IPS-NIHi11 (cell line): ENCODE results near the gene PYGL.
"Not testable (repeated sequence)": the region's sequence is repeated elsewhere in the genome, so short reads cannot be mapped to it uniquely, and the experiment has no call there.

Experiments
- DNase-seq: peaks from one replicate; pipeline ENCODE4 v3.0.0; 2012; ENCODE audit warnings: mixed read lengths, low spot score

Gene PYGL

GRCh38 chr14:50943943-50944646, at the start of gene PYGL:
PYGL (minus strand) TSS chr14:50944483; CDS start chr14:50944403, 80 bp downstream.
- peak; percentile 90 for DNase-seq

DNA sequence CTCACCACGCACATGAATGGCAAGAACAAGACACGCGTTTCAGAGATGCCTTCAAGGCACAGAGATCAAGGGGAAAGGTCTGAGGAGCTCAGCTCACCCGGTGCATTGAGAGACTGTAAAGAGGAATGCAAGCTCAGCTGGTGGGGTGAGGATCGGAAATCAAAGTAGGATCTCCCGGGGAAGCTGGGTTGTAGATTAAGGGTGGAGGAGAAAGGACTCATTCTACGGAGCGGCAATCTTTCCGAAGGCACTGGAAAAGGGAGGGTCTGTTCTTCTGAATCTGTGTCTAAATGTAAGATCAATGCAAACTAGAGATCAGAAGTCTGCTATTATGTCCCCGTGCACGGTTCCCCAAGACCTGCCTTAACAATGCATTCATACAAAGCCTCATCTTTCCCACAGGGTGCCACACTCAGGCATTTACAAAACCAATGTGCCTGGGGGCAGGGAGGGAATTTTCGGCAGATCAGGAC, 41.6 kb upstream of the PYGL start:
- DNase-seq, result peak; percentile 23

DNA sequence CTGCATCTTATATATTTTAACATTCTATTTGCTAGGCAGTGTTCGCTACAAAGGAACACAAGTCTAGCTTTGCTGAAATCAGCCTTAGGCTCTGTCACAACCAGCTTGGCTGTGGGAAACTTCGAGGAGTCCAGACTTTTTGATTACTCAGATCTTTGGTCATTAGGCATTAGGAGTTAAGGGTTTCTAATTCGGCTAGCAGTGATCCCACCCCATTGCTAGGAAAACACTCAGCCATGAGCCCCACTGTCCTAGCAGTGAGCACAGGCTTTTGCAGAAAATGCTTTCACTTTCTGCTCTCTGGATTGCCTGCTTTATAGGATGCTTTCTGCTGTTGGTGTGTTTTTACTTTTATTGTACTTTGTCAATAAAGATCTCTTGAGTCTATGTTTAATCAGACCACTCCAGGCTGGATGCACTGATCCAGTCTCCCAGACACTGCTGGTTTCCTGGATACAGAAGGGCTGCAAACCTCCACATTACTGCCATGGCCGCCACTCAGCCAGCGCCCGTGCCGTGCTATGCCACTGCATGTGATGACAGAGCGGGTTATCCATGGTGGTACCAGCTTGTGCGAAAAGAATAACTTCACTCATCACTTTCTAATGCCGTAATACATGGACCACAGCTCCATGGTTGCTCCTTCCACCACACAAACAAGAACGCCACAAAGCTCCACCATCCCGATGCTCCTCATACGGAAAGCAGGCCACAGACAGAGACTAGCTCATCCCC, 41.0 kb upstream of the PYGL start:
- no peak for DNase-seq

- no peak for DNase-seq
These were observed 39.9 kb upstream of the PYGL start for GRCh38 chr14:50984036-50984710.

GRCh38 chr14:50979941-50980850, 35.9 kb upstream of the PYGL start:
- DNase-seq, result no peak

- DNase-seq, result no peak
These were observed 34.6 kb upstream of the PYGL start for GRCh38 chr14:50978888-50979287.

DNA sequence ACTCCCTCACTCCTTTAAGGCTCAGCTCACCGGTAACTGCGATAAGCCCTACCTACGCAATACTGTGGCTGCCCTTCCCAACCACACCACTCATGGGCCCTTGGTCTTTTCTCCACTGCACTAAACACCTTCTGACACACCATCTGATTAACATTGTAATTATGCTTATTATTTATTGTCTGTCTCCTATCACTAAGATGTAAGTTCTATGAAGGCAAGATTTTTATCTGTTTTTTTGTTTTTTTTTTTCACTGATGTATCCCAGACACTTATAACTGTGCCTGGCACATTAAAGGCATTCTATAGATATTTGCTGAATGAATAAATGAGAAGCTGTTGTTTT, 34.2 kb upstream of the PYGL start:
- no peak for DNase-seq

DNA sequence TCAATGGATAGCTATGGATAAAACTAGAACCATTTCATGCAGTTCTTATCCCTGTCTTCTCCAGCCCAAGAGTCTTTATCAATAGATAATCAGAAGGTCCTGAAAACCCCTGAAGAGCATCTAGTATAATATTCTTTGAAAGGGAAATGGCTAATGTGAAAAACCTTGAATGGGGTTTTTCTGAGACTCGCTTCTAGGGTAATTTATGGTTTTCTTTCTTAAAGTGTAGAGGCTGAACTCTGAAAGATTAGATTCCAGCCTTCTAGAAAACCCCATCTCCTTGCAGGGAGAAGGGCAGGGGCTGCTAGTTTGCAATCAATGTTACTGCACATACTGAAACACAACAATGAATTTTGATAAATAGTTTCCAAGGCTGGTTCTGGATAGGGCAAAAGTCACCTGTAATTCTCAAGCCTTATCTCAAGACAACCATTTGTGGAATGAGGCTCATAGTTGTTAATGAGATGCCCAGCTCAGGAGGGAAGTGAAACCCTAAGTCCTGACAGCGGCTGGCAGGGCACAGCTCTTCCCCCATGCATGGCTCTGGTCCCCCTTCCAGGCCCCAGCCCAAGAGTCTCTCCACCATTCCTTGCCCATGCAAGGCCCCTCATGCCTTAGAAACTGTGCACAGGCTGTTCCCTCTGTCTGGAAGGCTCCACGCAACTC, 33.7 kb upstream of the PYGL start:
- no peak for DNase-seq

GRCh38 chr14:50974118-50974517, 29.8 kb upstream of the PYGL start:
- DNase-seq, result no peak

- DNase-seq, result peak; percentile 14
These were observed 28.5 kb upstream of the PYGL start for GRCh38 chr14:50972734-50973133.

- DNase-seq, result no peak
These were observed 26.9 kb upstream of the PYGL start for GRCh38 chr14:50970886-50971781.

GRCh38 chr14:50967790-50968189, 23.5 kb upstream of the PYGL start:
- no peak for DNase-seq

DNA sequence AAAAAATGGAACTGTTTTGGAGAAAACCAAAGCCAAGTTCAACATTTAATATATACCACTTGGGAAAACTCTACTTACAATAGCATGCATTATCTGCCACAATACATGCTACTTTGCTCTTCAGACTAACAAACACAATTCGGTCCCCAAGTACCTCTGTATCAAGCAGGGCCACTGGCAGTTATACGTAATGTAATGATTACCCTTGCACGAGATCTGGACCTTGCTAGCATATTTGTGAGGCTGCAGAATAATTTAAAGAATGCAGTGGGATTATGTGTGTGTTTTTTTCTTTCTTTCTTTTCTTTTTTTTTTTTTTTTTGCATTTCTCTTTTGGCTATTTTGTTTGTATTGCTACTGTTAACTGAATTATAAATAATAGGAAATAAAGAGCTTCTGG, 22.8 kb upstream of the PYGL start:
- no peak for DNase-seq

DNA sequence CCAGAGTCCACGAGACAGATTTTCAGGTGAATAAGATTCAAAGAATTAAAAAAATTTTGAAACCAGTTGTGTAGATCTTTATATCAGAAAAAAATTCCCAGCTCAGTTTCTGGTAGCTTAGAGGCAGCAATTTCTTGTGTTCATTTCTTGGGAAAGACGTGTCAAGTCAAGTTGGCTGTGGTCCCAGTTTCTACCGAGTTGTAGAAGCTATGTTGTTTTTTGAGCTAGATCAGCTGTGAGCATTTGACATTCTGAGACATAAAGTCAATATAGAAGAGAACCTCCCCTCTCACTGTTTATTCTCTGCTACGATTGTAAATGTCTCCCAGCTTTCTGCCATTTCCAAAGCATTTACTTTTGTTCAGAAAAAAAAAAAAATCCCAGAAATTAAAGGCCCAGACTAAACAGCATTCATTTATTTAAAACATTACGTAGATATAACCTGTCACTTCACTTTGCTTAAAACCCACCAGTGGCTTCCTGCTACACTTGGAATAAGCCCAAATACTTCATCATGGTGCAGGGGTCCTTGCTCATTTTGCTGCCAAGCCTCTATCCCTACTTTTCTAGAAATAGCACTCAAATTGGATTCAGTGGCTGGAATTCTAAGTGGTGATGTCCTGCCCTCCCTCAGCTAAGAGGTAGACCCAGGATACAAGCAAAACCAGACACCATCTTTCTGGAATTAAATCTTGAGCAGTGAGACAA, 20.6 kb upstream of the PYGL start:
- no peak for DNase-seq

- no peak for DNase-seq
These were observed 19.6 kb upstream of the PYGL start for GRCh38 chr14:50963919-50964318.

- DNase-seq, result no peak
These were observed 17.4 kb upstream of the PYGL start for GRCh38 chr14:50961605-50962221.

DNA sequence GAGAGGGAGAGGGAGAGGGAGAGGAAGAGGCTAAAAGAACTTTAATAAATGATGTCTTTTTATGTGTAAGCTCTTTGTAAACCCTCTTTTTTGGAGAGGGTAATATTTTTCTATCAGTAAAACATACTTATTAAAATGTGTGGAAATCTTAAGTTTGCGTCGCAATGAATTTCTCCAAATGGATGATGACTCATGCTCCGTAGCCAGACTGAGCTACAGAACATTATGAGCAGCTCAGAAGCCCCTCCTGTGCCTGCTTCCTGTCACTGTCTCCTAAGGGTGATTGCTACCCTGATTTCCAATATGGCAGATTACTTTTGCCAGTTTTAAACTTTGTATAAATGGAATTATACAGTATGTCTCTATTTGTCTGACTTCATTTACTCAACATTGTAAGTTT, 13.0 kb upstream of the PYGL start:
- DNase-seq, result no peak

DNA sequence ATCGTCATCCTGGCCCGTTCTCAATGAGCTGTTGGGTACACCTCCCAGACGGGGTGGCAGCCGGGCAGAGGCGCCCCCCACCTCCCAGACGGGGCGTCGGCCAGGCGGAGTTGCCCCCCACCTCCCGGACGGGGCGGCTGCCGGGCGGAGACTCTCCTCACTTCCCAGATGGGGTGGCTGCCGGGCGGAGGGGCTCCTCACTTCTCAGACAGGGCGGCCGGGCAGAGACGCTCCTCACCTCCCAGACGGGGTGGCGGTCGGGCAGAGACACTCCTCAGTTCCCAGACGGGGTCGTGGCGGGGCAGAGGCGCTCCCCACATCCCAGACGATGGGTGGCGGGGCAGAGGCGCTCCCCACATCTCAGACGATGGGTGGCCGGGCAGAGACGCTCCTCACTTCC, 12.1 kb upstream of the PYGL start:
- not testable (repeated sequence) for DNase-seq

DNA sequence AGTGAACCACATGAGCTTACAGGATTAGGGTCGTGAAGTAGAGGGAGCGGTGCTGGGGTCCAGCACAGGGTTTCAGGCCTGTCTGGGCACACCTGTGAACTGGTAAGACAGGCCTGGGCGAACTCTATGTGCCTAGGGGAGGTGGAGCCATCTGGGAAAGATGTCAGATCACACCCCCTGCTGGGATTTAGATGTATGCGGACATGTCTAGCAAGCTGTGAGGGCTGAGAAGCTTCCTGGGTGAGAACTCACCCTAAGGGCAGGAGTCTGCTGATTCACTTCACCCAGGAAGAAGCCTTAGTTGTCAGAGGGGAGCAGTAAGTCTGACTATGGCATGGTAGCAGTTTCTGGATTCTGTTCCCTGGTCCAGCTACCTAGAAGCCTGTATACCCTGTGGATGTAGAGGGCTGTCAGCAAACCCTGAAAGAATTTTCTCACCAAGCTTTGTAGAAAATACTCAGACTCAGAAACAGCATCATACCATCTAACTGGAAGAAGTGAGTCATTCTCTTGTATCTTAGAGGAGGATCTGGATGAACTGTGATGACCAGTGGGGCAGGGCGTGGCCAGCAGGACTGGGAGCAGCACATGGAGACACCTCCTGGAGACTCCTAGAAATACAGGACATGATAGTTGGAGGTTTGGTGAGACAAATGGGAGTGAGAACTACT, 11.2 kb upstream of the PYGL start:
- DNase-seq, result peak; percentile 61
